ENCODE measurements around the gene GIMAP2. TPM values are rescaled to one million over a fixed set of nuclear protein-coding genes. Genes with fewer than 3 reads are reported as not detected.

Gene GIMAP2
- total and polyA plus RNA-seq, 2 of the 13 experiments (the other 11 are each of a cell fraction or from before 2014, with no cell fraction given): 0.49 to 1.4 TPM

GRCh38 chr7:150738092-150738491 is 52.6 kb downstream of the GIMAP2 start:
- Histone ChIP-seq H3K27ac (ENCODE audit: extremely low read length, insufficient read depth, low read length) (no peak overlapping the region), H3K4me2 (ENCODE audit: low read depth, low read length) (no peak overlapping the region)
- CTCF ChIA-PET (ENCODE audit: low intra/inter-chr PET ratio, low total read pairs): no interaction called here

More at GRCh38 chr7:150738092-150738491, 52.6 kb downstream of the GIMAP2 start:
- 42% methylated on average over 5 of the region's 5 CpGs for WGBS (ENCODE audit: low lambda C conversion rate)
- Histone ChIP-seq H3K9ac (ENCODE audit: insufficient read depth, low read depth, low read length) (no peak overlapping the region), H2AFZ (ENCODE audit: low read length) (no peak overlapping the region), H3K79me2 (ENCODE audit: insufficient read depth, low read length) (no peaks in the 10 kb centered on the region), H3K27me3 (ENCODE audit: control insufficient read depth in 1 of 2, insufficient read depth in 2 of 2, low read length in 2 of 2) (peaks cover 1 to 10% of the 10 kb centered on the region in 2 experiments; a peak in 2 of 5 replicates), H3K36me3 (replicated peaks in 1 of 2; ENCODE audit: control insufficient read depth in 1 of 2, insufficient read depth in 2 of 2, low read length in 2 of 2) (no peaks in the 10 kb centered on the region), H3K4me3 (replicated peaks in 1 of 3; ENCODE audit: insufficient read depth in 1 of 3, low read depth in 2 of 3, low read length in 3 of 3) (no peak overlapping the region), H4K20me1 (ENCODE audit: insufficient read depth, low read length) (no peaks in the 10 kb centered on the region), H3K9me3 (ENCODE audit: low read length) (no peaks in the 10 kb centered on the region), H3K4me1 (ENCODE audit: insufficient read depth, low read length) (no peaks in the 10 kb centered on the region)
- FAIRE-seq (no peak), ATAC-seq (no peak), DNase-seq (ENCODE audit: low spot score) (no peak)
- POLR2A ChIA-PET: no interaction called here
- TF ChIP-seq ZNF775 (CRISPR knock-in tag; IDR thresholded peaks at IDR 0.05; ENCODE audit: borderline replicate concordance): no peak
- TF ChIP-seq ELF4 (CRISPR knock-in tag; IDR thresholded peaks at IDR 0.05; ENCODE audit: borderline replicate concordance): no peak
- TF ChIP-seq ZNF652 (CRISPR knock-in tag; IDR thresholded peaks at IDR 0.05; ENCODE audit: borderline replicate concordance, low read depth): no peak
- TF ChIP-seq ATM (IDR thresholded peaks at IDR 0.05; ENCODE audit: borderline replicate concordance): no peak
- TF ChIP-seq ZFY (CRISPR knock-in tag; IDR thresholded peaks at IDR 0.05): no peak
- no peak for TF ChIP-seq FOXK2 (IDR thresholded peaks at IDR 0.05)
- no peak for TF ChIP-seq ZNF558 (CRISPR knock-in tag; IDR thresholded peaks at IDR 0.05; ENCODE audit: borderline replicate concordance)
- TF ChIP-seq ZNF256 (CRISPR knock-in tag; conservative IDR thresholded peaks at IDR 0.05): no peak
- no peak for TF ChIP-seq NR2F1 (CRISPR knock-in tag; IDR thresholded peaks at IDR 0.05)
- TF ChIP-seq ZFP82 (CRISPR knock-in tag; IDR thresholded peaks at IDR 0.05; ENCODE audit: borderline replicate concordance): no peak
- TF ChIP-seq, protein P1, sequence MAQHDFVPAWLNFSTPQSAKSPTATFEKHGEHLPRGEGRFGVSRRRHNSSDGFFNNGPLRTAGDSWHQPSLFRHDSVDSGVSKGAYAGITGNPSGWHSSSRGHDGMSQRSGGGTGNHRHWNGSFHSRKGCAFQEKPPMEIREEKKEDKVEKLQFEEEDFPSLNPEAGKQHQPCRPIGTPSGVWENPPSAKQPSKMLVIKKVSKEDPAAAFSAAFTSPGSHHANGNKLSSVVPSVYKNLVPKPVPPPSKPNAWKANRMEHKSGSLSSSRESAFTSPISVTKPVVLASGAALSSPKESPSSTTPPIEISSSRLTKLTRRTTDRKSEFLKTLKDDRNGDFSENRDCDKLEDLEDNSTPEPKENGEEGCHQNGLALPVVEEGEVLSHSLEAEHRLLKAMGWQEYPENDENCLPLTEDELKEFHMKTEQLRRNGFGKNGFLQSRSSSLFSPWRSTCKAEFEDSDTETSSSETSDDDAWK (CRISPR knock-in tag; IDR thresholded peaks at IDR 0.05): no peak
- TF ChIP-seq BORCS8-MEF2B (CRISPR knock-in tag; IDR thresholded peaks at IDR 0.05): no peak
- no peak for TF ChIP-seq ZNF333 (CRISPR knock-in tag; IDR thresholded peaks at IDR 0.05; ENCODE audit: borderline replicate concordance)
- no peak for TF ChIP-seq HNRNPL (IDR thresholded peaks at IDR 0.05; ENCODE audit: low read depth, low read length)
- TF ChIP-seq ZFP36 (IDR thresholded peaks at IDR 0.05; ENCODE audit: borderline replicate concordance, low read depth, low read length, partially characterized antibody): no peak
- TF ChIP-seq CREBL2 (CRISPR knock-in tag; IDR thresholded peaks at IDR 0.05; ENCODE audit: borderline replicate concordance): no peak
- no peak for TF ChIP-seq ZNF75D (CRISPR knock-in tag; IDR thresholded peaks at IDR 0.05; ENCODE audit: borderline replicate concordance)
- TF ChIP-seq ZNF367 (CRISPR knock-in tag; IDR thresholded peaks at IDR 0.05; ENCODE audit: borderline replicate concordance): no peak
- TF ChIP-seq ZNF513 (CRISPR knock-in tag; conservative IDR thresholded peaks at IDR 0.05): no peak
- no peak for TF ChIP-seq ARHGAP35 (CRISPR knock-in tag; IDR thresholded peaks at IDR 0.05; ENCODE audit: borderline replicate concordance)
- BruUV-seq (replicated peaks): no TSS peak
- in situ Hi-C loops (cut with HindIII; ENCODE audit: extremely low pct_ligation_motif_present, low pct_unique_long_range_greater_than_20kb): no loop called here
- intact Hi-C loops (cut with micrococcal nuclease; ENCODE audit: unreplicated experiment): no loop called here
